ENCODE results near the gene EIF2AK2.

The EIF2AK2 gene

GRCh38 chr2:37100054-37100453 lies 56.7 kb downstream of the EIF2AK2 start:
- H4K20me1 ChIP-seq (ENCODE audit: insufficient read depth, low read length), result no peaks in the 10 kb centered on the region
- H3K9ac ChIP-seq (ENCODE audit: low read depth, low read length), result no peak overlapping the region
- no peaks in the 10 kb centered on the region for H3K79me2 ChIP-seq (ENCODE audit: insufficient read depth, low read length)
- TF ChIP-seq EZH2 (IDR thresholded peaks at IDR 0.05; ENCODE audit: borderline replicate concordance, low read depth, low read length, severe bottlenecking) (no peak), CTCF (IDR thresholded peaks at IDR 0.05; ENCODE audit: borderline replicate concordance, extremely low read depth, low read length, poor library complexity, severe bottlenecking) (no peak)
- H3K4me2 ChIP-seq (ENCODE audit: insufficient read depth, low read length), result no peak overlapping the region
- no peaks in the 10 kb centered on the region for H3K4me1 ChIP-seq (ENCODE audit: insufficient read depth, low read length)
- H2AFZ ChIP-seq (ENCODE audit: low read depth, low read length), result no peak overlapping the region
- DNase-seq, result no peak
- ATAC-seq (ENCODE audit: insufficient read depth, low read depth), result no peak
- no peak overlapping the region for H3K27ac ChIP-seq (ENCODE audit: low read length)
- no peaks in the 10 kb centered on the region for H3K9me3 ChIP-seq (ENCODE audit: insufficient read depth, low read length, severe bottlenecking)
- H3K4me3 ChIP-seq (ENCODE audit: low read depth in 1 of 2, low read length in 2 of 2), result no peak overlapping the region
- H3K36me3 ChIP-seq (ENCODE audit: insufficient read depth, low read length), result peaks cover 74% of the 10 kb centered on the region
- no peaks in the 10 kb centered on the region for H3K27me3 ChIP-seq (ENCODE audit: insufficient read depth, low read length, poor library complexity)

- Histone ChIP-seq H3K4me3 (ENCODE audit: low read depth in 1 of 2, low read length in 2 of 2) (no peak overlapping the region), H2AFZ (ENCODE audit: low read depth, low read length) (no peak overlapping the region), H3K27me3 (ENCODE audit: insufficient read depth, low read length, poor library complexity) (no peaks in the 10 kb centered on the region), H3K4me2 (ENCODE audit: insufficient read depth, low read length) (no peak overlapping the region), H3K9me3 (ENCODE audit: insufficient read depth, low read length, severe bottlenecking) (no peaks in the 10 kb centered on the region), H3K36me3 (ENCODE audit: insufficient read depth, low read length) (peaks cover 77% of the 10 kb centered on the region), H3K79me2 (ENCODE audit: insufficient read depth, low read length) (no peaks in the 10 kb centered on the region), H3K27ac (ENCODE audit: low read length) (no peak overlapping the region), H4K20me1 (ENCODE audit: insufficient read depth, low read length) (no peaks in the 10 kb centered on the region), H3K4me1 (ENCODE audit: insufficient read depth, low read length) (no peaks in the 10 kb centered on the region), H3K9ac (ENCODE audit: low read depth, low read length) (no peak overlapping the region)
- DNase-seq, result no peak
- TF ChIP-seq EZH2 (IDR thresholded peaks at IDR 0.05; ENCODE audit: borderline replicate concordance, low read depth, low read length, severe bottlenecking) (no peak), CTCF (IDR thresholded peaks at IDR 0.05; ENCODE audit: borderline replicate concordance, extremely low read depth, low read length, poor library complexity, severe bottlenecking) (no peak)
- ATAC-seq (ENCODE audit: insufficient read depth, low read depth), result no peak
Measured at GRCh38 chr2:37098416-37099118, 58.2 kb downstream of the EIF2AK2 start.

GRCh38 chr2:37096568-37096967 lies 60.2 kb downstream of the EIF2AK2 start:
- ATAC-seq (ENCODE audit: insufficient read depth, low read depth) (no peak), DNase-seq (no peak)
- Histone ChIP-seq H4K20me1 (ENCODE audit: insufficient read depth, low read length) (no peaks in the 10 kb centered on the region), H3K9me3 (ENCODE audit: insufficient read depth, low read length, severe bottlenecking) (no peaks in the 10 kb centered on the region), H3K9ac (ENCODE audit: low read depth, low read length) (no peak overlapping the region), H3K36me3 (ENCODE audit: insufficient read depth, low read length) (peaks cover 75% of the 10 kb centered on the region), H3K4me2 (ENCODE audit: insufficient read depth, low read length) (no peak overlapping the region), H3K79me2 (ENCODE audit: insufficient read depth, low read length) (no peaks in the 10 kb centered on the region), H2AFZ (ENCODE audit: low read depth, low read length) (no peak overlapping the region), H3K4me3 (ENCODE audit: low read depth in 1 of 2, low read length in 2 of 2) (no peak overlapping the region), H3K27me3 (ENCODE audit: insufficient read depth, low read length, poor library complexity) (no peaks in the 10 kb centered on the region), H3K4me1 (ENCODE audit: insufficient read depth, low read length) (no peaks in the 10 kb centered on the region), H3K27ac (ENCODE audit: low read length) (no peak overlapping the region)
- TF ChIP-seq EZH2 (IDR thresholded peaks at IDR 0.05; ENCODE audit: borderline replicate concordance, low read depth, low read length, severe bottlenecking) (no peak), CTCF (IDR thresholded peaks at IDR 0.05; ENCODE audit: borderline replicate concordance, extremely low read depth, low read length, poor library complexity, severe bottlenecking) (no peak)

Measured in DND-41 (cell line).